Duodenal mucosa (tissue), 2 donors: ENCODE results near the gene CYP2W1.

Experiments
- H3K27ac ChIP-seq: one replicate; pipeline ENCODE4 v1.7.0; 2013; ENCODE audit warnings: low read depth, low read length
- H3K27me3 ChIP-seq, 2 donors: one replicate each; pipeline ENCODE4 v1.7.0; 2013; ENCODE audit warnings: low read length in 2 of 2, control low read depth in 1 of 2; ENCODE audit not compliant: insufficient read depth in 2 of 2, control insufficient read depth in 1 of 2
- H3K36me3 ChIP-seq, 2 donors: one replicate each; pipeline ENCODE4 v1.7.0; 2013; ENCODE audit warnings: low read length in 2 of 2, control low read depth in 1 of 2; ENCODE audit not compliant: insufficient read depth in 2 of 2, control insufficient read depth in 1 of 2
- H3K4me1 ChIP-seq, 2 donors: one replicate each; pipeline ENCODE4 v1.7.0; 2013; ENCODE audit warnings: low read length in 2 of 2, control low read depth in 1 of 2; ENCODE audit not compliant: insufficient read depth in 2 of 2, control insufficient read depth in 1 of 2
- H3K4me3 ChIP-seq, 2 donors: one replicate each; pipeline ENCODE4 v1.7.0; 2013; ENCODE audit warnings: low read length in 2 of 2, low read depth in 1 of 2
- H3K9ac ChIP-seq, 2 donors: one replicate each; pipeline ENCODE4 v1.7.0; 2013; ENCODE audit warnings: low read length in 2 of 2, low read depth in 1 of 2
- H3K9me3 ChIP-seq, 2 donors: one replicate each; pipeline ENCODE4 v1.7.0; 2013; ENCODE audit warnings: low read length in 2 of 2, control low read depth in 1 of 2; ENCODE audit not compliant: control insufficient read depth in 1 of 2

The CYP2W1 gene

GRCh38 chr7:976901-977325 lies 6.1 kb upstream of the CYP2W1 start:
- H3K9me3 ChIP-seq, result no peaks in the 10 kb centered on the region
- peak overlapping the region; percentile 38 to 52 for H3K9ac ChIP-seq
- H3K27ac ChIP-seq, result peak overlapping the region; percentile 90
- H3K36me3 ChIP-seq, result peaks cover 14 to 15% of the 10 kb centered on the region in 2 donors
- no peak overlapping the region for H3K4me3 ChIP-seq
- H3K4me1 ChIP-seq, result peaks cover 39 to 55% of the 10 kb centered on the region in 2 donors
- H3K27me3 ChIP-seq, result no peaks in the 10 kb centered on the region

- no peaks in the 10 kb centered on the region for H3K9me3 ChIP-seq
- no peak overlapping the region for H3K4me3 ChIP-seq
- H3K9ac ChIP-seq, result peak overlapping the region; percentile 47 to 52
- no peaks in the 10 kb centered on the region for H3K27me3 ChIP-seq
- peaks cover 8 to 9% of the 10 kb centered on the region in 2 donors for H3K36me3 ChIP-seq
- peaks cover 35 to 55% of the 10 kb centered on the region in 2 donors for H3K4me1 ChIP-seq
- peak overlapping the region; percentile 90 for H3K27ac ChIP-seq
Observed at GRCh38 chr7:977326-978048, 5.5 kb upstream of the CYP2W1 start.

GRCh38 chr7:978049-978346 lies 5.0 kb upstream of the CYP2W1 start:
- Histone ChIP-seq H3K4me1 (peaks cover 35 to 51% of the 10 kb centered on the region in 2 donors), H3K27ac (peak overlapping the region; percentile 61), H3K9me3 (no peaks in the 10 kb centered on the region), H3K9ac (peak overlapping the region; percentile 42 to 47), H3K36me3 (peaks cover 3 to 4% of the 10 kb centered on the region in 2 donors), H3K27me3 (no peaks in the 10 kb centered on the region), H3K4me3 (no peak overlapping the region)

GRCh38 chr7:978416-979091 lies 4.4 kb upstream of the CYP2W1 start:
- Histone ChIP-seq H3K36me3 (no peaks in the 10 kb centered on the region), H3K4me1 (peaks cover 30 to 46% of the 10 kb centered on the region in 2 donors), H3K27me3 (no peaks in the 10 kb centered on the region), H3K9ac (peak overlapping the region; percentile 42 to 47), H3K27ac (peak overlapping the region; percentile 61), H3K4me3 (no peak overlapping the region), H3K9me3 (no peaks in the 10 kb centered on the region)

GRCh38 chr7:979151-979550 lies 3.8 kb upstream of the CYP2W1 start:
- Histone ChIP-seq H3K4me1 (peaks cover 30 to 40% of the 10 kb centered on the region in 2 donors), H3K36me3 (no peaks in the 10 kb centered on the region), H3K27ac (peak overlapping the region; percentile 61), H3K4me3 (no peak overlapping the region), H3K9me3 (no peaks in the 10 kb centered on the region), H3K27me3 (no peaks in the 10 kb centered on the region), H3K9ac (no peak overlapping the region)

- H3K27ac ChIP-seq, result no peak overlapping the region
- H3K9ac ChIP-seq, result no peak overlapping the region
- H3K36me3 ChIP-seq, result no peaks in the 10 kb centered on the region
- H3K4me3 ChIP-seq, result no peak overlapping the region
- H3K4me1 ChIP-seq, result peaks cover 30 to 37% of the 10 kb centered on the region in 2 donors
- no peaks in the 10 kb centered on the region for H3K9me3 ChIP-seq
- no peaks in the 10 kb centered on the region for H3K27me3 ChIP-seq
Observed at GRCh38 chr7:979886-980571, 3.0 kb upstream of the CYP2W1 start.

GRCh38 chr7:981793-982510 lies 1.0 kb upstream of the CYP2W1 start:
- no peak overlapping the region for H3K27ac ChIP-seq
- peaks cover 30 to 35% of the 10 kb centered on the region in 2 donors for H3K4me1 ChIP-seq
- no peak overlapping the region for H3K4me3 ChIP-seq
- no peaks in the 10 kb centered on the region for H3K36me3 ChIP-seq
- no peaks in the 10 kb centered on the region for H3K9me3 ChIP-seq
- H3K27me3 ChIP-seq, result no peaks in the 10 kb centered on the region
- H3K9ac ChIP-seq, result no peak overlapping the region

- H3K9ac ChIP-seq, result peak overlapping the region in 1 of 2 donors; percentile 10
- no peaks in the 10 kb centered on the region for H3K9me3 ChIP-seq
- peak overlapping the region; percentile 20 for H3K27ac ChIP-seq
- H3K36me3 ChIP-seq, result no peaks in the 10 kb centered on the region
- H3K4me3 ChIP-seq, result no peak overlapping the region
- no peaks in the 10 kb centered on the region for H3K27me3 ChIP-seq
- peaks cover 25 to 31% of the 10 kb centered on the region in 2 donors for H3K4me1 ChIP-seq
Observed at GRCh38 chr7:982511-983003, 424 bp upstream of the CYP2W1 start.

GRCh38 chr7:983616-984071 lies 663 bp downstream of the CYP2W1 start:
- Histone ChIP-seq H3K4me3 (peak overlapping the region in 1 of 2 donors; percentile 35), H3K9me3 (no peaks in the 10 kb centered on the region), H3K4me1 (peaks cover 22 to 24% of the 10 kb centered on the region in 2 donors), H3K27me3 (no peaks in the 10 kb centered on the region), H3K36me3 (no peaks in the 10 kb centered on the region), H3K9ac (peak overlapping the region; percentile 25 to 33), H3K27ac (no peak overlapping the region)
